Stimulated activated CD8-positive, alpha-beta memory T cell treated with anti-CD3 and anti-CD28 coated beads, Interleukin-4, amount 100 ng/mL, for 24 hours (primary cell): ENCODE data around the gene PLK4.
"Not testable (repeated sequence)": the region's sequence is repeated elsewhere in the genome, so short reads cannot be mapped to it uniquely, and the experiment has no call there.

Experiments used
- DNase-seq: peaks from one replicate; pipeline ENCODE4 v3.0.0-alpha.2; 2020; ENCODE audit warnings: low read depth

Gene PLK4

GRCh38 chr4:127916512-127916911 is 35.8 kb downstream of the PLK4 start:
- no peak for DNase-seq

- DNase-seq: no peak
Measured at GRCh38 chr4:127917151-127917550, 36.5 kb downstream of the PLK4 start.

GRCh38 chr4:127920521-127920920 is 39.8 kb downstream of the PLK4 start:
- DNase-seq: no peak

- DNase-seq: no peak
Measured at GRCh38 chr4:127922226-127922625, 41.5 kb downstream of the PLK4 start.

- not testable (repeated sequence) for DNase-seq
Measured at GRCh38 chr4:127925720-127926119, 45.0 kb downstream of the PLK4 start.

- DNase-seq: no peak
Measured at GRCh38 chr4:127930175-127930574, 49.5 kb downstream of the PLK4 start.

- not testable (repeated sequence) for DNase-seq
Measured at GRCh38 chr4:127931836-127932235, 51.1 kb downstream of the PLK4 start.

GRCh38 chr4:127936974-127937373 is 56.3 kb downstream of the PLK4 start:
- no peak for DNase-seq
